Measurements from ENCODE around the gene CFAP58. TPM values are rescaled to one million over a fixed set of nuclear protein-coding genes. Genes with fewer than 3 reads are reported as not detected.
A peak's percentile ranks its signal among the peaks of the same experiment; 100 is the strongest.

The CFAP58 gene, protein sequence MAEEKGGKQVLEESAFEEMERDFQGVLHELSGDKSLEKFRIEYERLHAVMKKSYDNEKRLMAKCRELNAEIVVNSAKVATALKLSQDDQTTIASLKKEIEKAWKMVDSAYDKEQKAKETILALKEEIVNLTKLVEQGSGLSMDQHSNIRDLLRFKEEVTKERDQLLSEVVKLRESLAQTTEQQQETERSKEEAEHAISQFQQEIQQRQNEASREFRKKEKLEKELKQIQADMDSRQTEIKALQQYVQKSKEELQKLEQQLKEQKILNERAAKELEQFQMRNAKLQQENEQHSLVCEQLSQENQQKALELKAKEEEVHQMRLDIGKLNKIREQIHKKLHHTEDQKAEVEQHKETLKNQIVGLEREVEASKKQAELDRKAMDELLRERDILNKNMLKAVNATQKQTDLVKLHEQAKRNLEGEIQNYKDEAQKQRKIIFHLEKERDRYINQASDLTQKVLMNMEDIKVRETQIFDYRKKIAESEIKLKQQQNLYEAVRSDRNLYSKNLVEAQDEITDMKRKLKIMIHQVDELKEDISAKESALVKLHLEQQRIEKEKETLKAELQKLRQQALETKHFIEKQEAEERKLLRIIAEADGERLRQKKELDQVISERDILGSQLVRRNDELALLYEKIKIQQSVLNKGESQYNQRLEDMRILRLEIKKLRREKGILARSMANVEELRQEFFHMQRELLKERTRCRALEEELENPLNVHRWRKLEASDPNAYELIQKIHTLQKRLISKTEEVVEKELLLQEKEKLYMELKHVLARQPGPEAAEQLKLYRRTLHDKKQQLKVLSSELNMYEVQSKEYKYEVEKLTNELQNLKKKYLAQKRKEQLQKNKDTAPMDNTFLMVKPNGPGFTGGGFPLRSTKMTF
- 1 to 10 TPM in 1 of 6 experiments, under 1 TPM in 5; 0.35 to 1.1 (median 0.41) TPM for total RNA-seq (2021; fragmentation: NEBNext Ultra II Directional; extraction: Animal tissue kit (Norgen Biotek cat#: 25700))
- long read RNA-seq = 0 reads

DNA sequence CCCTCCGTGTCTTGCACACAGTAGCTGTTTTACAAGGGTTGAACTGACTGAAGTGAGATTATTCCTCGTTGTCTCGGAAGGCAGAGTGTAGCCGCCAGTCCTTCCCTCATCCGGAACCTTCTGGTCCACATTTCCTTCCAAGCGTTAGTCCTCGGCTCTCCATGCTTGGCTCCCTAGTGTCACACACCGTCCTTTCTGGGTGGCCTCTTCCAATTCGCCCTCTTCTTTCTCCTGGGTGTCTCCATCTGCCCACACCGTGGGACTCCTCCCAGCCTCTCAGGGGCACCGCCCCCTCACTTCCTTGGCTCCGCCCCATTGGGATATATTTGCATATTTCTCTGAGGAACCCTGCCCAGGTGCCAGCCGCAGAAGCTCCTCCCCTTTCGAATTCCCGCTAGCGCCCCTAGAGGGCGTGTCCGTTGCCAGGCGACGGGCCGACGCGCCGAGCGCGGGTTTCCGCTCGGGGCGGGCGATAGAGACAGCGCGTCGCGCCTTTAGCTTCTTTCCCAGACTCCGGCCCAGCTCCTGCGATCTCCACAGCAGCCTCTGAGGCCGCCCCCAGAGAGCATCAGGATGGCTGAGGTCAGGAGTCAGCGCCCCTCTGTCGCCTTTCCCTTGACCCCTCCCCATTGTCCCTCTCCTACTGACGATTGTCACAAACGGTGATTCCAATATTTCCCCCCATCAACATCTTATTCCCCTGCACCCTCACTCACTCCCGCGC is at the start of gene CFAP58:
Gene CFAP58 (plus strand): TSS at position 509 of the 724 bp plus-strand sequence. CDS start 65 bp downstream, at position 574.
- DNase-seq = peak; percentile 74
- peaks cover 4% of the 10 kb centered on the region; the same call in 1 of the 2 replicates for H3K4me1 Mint-ChIP-seq (ENCODE audit: low read depth)
- H3K36me3 Mint-ChIP-seq (ENCODE audit: low read depth) = no peaks in the 10 kb centered on the region
- H3K27me3 Mint-ChIP-seq (ENCODE audit: insufficient read depth) = no peaks in the 10 kb centered on the region
- H3K27ac Mint-ChIP-seq = peak within 1 kb of the TSS; percentile 38; the same call in 1 of the 2 replicates
- no peaks in the 10 kb centered on the region for H3K9me3 Mint-ChIP-seq
- no peak within 1 kb of the TSS for H3K4me3 Mint-ChIP-seq
- TF ChIP-seq, protein P1, sequence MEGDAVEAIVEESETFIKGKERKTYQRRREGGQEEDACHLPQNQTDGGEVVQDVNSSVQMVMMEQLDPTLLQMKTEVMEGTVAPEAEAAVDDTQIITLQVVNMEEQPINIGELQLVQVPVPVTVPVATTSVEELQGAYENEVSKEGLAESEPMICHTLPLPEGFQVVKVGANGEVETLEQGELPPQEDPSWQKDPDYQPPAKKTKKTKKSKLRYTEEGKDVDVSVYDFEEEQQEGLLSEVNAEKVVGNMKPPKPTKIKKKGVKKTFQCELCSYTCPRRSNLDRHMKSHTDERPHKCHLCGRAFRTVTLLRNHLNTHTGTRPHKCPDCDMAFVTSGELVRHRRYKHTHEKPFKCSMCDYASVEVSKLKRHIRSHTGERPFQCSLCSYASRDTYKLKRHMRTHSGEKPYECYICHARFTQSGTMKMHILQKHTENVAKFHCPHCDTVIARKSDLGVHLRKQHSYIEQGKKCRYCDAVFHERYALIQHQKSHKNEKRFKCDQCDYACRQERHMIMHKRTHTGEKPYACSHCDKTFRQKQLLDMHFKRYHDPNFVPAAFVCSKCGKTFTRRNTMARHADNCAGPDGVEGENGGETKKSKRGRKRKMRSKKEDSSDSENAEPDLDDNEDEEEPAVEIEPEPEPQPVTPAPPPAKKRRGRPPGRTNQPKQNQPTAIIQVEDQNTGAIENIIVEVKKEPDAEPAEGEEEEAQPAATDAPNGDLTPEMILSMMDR (IDR thresholded peaks at IDR 0.05) = peak; percentile 76

DNA sequence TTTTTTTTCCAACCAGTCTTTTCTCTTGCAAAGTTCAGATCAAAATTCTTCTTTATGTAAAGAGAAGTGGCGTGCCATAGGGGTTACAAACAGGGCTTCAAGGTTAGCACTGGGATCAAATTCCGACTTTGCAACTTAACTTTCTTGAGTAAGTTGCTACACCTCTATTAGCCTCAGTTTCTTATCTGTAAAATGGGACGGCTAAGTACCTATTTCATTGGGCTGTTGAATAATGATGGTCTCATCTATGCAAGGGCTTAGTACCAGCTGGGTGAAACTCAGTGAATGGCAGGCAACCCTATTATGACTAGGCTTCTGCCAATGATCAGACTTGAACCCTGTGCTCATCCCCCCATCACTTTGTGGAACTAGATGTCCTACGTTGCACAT is 49.3 kb upstream of the CFAP58 start:
- H3K36me3 Mint-ChIP-seq (ENCODE audit: low read depth) = peaks cover 48% of the 10 kb centered on the region
- H3K27ac Mint-ChIP-seq = no peak overlapping the region
- peaks cover 25% of the 10 kb centered on the region for H3K9me3 Mint-ChIP-seq
- H3K4me1 Mint-ChIP-seq (ENCODE audit: low read depth) = peaks cover 73% of the 10 kb centered on the region
- no peak for DNase-seq
- H3K4me3 Mint-ChIP-seq = no peak overlapping the region
- TF ChIP-seq, protein P1 (IDR thresholded peaks at IDR 0.05) = no peak
- peaks cover 5% of the 10 kb centered on the region; the same call in 1 of the 2 replicates for H3K27me3 Mint-ChIP-seq (ENCODE audit: insufficient read depth)

DNA sequence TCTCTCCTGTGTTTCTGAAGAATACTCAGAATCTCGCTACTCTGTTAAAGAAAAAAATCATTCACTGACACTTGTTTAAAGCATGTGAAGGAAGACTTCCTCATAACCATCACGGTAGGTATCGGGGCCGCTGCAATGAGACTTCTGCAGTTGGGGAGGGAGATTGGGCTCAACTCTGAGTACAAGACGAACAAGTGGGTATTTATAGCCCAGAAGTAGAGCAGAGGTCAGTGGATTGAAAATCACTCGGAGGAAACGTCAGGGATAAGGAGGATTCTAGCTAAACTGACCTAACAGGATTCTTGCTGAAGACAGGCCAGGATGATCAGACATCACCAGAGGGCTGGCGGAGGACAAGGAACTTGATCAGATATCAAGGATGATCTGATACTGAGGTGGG is 48.7 kb upstream of the CFAP58 start:
- Mint-ChIP-seq H3K36me3 (ENCODE audit: low read depth) (peaks cover 48% of the 10 kb centered on the region), H3K9me3 (peaks cover 25% of the 10 kb centered on the region), H3K27me3 (ENCODE audit: insufficient read depth) (peaks cover 6% of the 10 kb centered on the region; the same call in 1 of the 2 replicates), H3K27ac (0 out of 2 replicates have a peak overlapping the region, but pooled peaks have one; percentile 5), H3K4me3 (no peak overlapping the region), H3K4me1 (ENCODE audit: low read depth) (peaks cover 73% of the 10 kb centered on the region)
- DNase-seq = no peak
- TF ChIP-seq, protein P1 (IDR thresholded peaks at IDR 0.05) = no peak

DNA sequence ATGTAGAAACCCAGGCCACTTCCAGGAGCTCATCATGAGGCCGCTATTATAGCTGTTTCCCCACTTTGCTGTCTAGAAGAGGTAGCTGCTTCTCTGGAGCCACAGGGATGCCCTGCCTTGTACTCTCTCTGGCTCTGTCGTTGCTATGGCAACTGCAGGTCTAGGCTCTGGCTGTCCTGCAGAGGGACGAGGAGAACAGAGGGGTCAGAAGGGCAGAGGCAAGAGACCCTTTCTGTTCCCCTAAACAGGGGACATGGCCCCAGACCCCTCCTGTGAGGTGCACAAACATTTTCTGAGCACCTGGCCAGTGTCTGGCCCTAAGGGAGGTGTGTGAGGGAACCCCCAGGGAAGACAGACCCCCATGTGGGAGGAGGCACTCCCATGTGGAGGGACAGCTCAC is 46.7 kb upstream of the CFAP58 start:
- DNase-seq = no peak
- Mint-ChIP-seq H3K27ac (peak overlapping the region; percentile 59), H3K4me3 (no peak overlapping the region), H3K27me3 (ENCODE audit: insufficient read depth) (peaks cover 10% of the 10 kb centered on the region; the same call in 1 of the 2 replicates), H3K4me1 (ENCODE audit: low read depth) (peaks cover 71% of the 10 kb centered on the region), H3K9me3 (peaks cover 22% of the 10 kb centered on the region), H3K36me3 (ENCODE audit: low read depth) (peaks cover 45% of the 10 kb centered on the region)
- TF ChIP-seq, protein P1 (IDR thresholded peaks at IDR 0.05) = no peak

Data from HFFc6 (cell line).